ENCODE measurements around the gene IL1R2. TPM values are rescaled to one million over a fixed set of nuclear protein-coding genes. Genes with fewer than 3 reads are reported as not detected.

IL1R2 gene
- total and polyA plus RNA-seq, 2 donors (not counting 1 experiment from before 2014, with no cell fraction given): 0.17 to 0.20 TPM

DNA sequence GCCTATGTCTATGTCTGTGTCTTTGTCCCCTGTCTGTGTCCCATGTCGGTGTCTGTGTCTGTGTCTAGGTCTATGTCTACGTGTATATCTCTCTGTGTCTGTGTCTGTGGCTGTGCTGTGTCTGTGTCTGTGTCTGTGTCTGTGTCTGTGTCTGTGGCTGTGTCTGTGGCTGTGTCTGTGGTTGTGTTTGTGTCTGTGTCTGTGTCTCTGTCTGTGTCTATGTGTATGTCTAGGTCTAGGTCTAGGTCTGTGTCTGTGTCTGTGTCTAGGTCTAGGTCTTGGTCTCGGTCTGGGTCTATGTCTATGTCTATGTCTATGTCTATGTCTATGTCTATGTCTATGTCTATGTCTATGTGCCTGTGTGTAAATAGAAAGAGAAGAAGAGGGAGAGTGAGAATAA is 11.9 kb downstream of the IL1R2 start:
- Histone ChIP-seq H3K9me3 (ENCODE audit: control insufficient read depth, insufficient read depth, low read depth, low read length) (no peaks in the 10 kb centered on the region), H3K4me2 (ENCODE audit: extremely low read depth, insufficient read depth, low read length) (no peak overlapping the region), H3K27ac (ENCODE audit: insufficient read depth, low read length) (no peak overlapping the region), H4K20me1 (ENCODE audit: control insufficient read depth, extremely low read depth, insufficient read depth, low read length) (no peaks in the 10 kb centered on the region), H3K4me1 (ENCODE audit: control insufficient read depth, extremely low read depth, insufficient read depth, low read length) (no peaks in the 10 kb centered on the region), H3K79me2 (ENCODE audit: control insufficient read depth, insufficient read depth, low read length) (no peaks in the 10 kb centered on the region), H3K4me3 (replicated peaks in 1 of 4; ENCODE audit: control extremely low read depth in 1 of 4, insufficient read depth in 1 of 4, low read depth in 3 of 4, low read length in 4 of 4) (no peak overlapping the region), H2AFZ (ENCODE audit: low read length) (no peak overlapping the region), H3K36me3 (ENCODE audit: control insufficient read depth, insufficient read depth, low read length) (no peaks in the 10 kb centered on the region), H3K9ac (ENCODE audit: insufficient read depth, low read length) (no peak overlapping the region), H3K27me3 (ENCODE audit: control insufficient read depth, insufficient read depth, low read length) (peaks cover 2% of the 10 kb centered on the region)
- DNase-seq (ENCODE audit: low read depth in 2 of 2): no peak
- TF ChIP-seq, protein P1, sequence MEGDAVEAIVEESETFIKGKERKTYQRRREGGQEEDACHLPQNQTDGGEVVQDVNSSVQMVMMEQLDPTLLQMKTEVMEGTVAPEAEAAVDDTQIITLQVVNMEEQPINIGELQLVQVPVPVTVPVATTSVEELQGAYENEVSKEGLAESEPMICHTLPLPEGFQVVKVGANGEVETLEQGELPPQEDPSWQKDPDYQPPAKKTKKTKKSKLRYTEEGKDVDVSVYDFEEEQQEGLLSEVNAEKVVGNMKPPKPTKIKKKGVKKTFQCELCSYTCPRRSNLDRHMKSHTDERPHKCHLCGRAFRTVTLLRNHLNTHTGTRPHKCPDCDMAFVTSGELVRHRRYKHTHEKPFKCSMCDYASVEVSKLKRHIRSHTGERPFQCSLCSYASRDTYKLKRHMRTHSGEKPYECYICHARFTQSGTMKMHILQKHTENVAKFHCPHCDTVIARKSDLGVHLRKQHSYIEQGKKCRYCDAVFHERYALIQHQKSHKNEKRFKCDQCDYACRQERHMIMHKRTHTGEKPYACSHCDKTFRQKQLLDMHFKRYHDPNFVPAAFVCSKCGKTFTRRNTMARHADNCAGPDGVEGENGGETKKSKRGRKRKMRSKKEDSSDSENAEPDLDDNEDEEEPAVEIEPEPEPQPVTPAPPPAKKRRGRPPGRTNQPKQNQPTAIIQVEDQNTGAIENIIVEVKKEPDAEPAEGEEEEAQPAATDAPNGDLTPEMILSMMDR (conservative IDR thresholded peaks at IDR 0.05 in 1 of 2, IDR thresholded peaks at IDR 0.05 in 1 of 2; ENCODE audit: low read depth in 1 of 2, low read length in 2 of 2): no peak
- no peak for TF ChIP-seq EZH2 (IDR thresholded peaks at IDR 0.05; ENCODE audit: low read length, missing control alignments)

DNA sequence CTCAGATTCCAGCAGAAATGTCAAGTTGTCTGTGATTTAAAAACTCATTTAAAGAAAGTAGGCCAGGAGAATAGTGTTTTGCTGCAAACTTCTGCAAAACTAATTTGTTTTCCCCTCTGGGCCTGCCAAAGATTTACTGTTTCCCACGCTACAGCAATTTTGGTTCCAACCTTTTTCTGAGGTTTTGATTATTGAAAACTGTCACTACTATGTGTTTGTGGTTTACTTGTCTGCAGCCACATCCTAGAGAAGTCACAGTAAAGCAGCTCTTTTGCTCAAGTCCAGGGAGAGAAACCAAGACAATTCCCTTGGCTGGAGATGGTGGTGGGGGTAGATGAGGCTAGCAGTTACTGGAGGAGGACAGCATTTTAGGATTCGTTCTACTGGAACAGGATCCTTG is 12.8 kb downstream of the IL1R2 start:
- no peak overlapping the region for H3K9ac ChIP-seq (ENCODE audit: insufficient read depth, low read length)
- H3K4me2 ChIP-seq (ENCODE audit: extremely low read depth, insufficient read depth, low read length): no peak overlapping the region
- H2AFZ ChIP-seq (ENCODE audit: low read length): no peak overlapping the region
- H4K20me1 ChIP-seq (ENCODE audit: control insufficient read depth, extremely low read depth, insufficient read depth, low read length): no peaks in the 10 kb centered on the region
- no peaks in the 10 kb centered on the region for H3K79me2 ChIP-seq (ENCODE audit: control insufficient read depth, insufficient read depth, low read length)
- no peak for TF ChIP-seq EZH2 (IDR thresholded peaks at IDR 0.05; ENCODE audit: low read length, missing control alignments)
- TF ChIP-seq, protein P1 (conservative IDR thresholded peaks at IDR 0.05 in 1 of 2, IDR thresholded peaks at IDR 0.05 in 1 of 2; ENCODE audit: low read depth in 1 of 2, low read length in 2 of 2): no peak
- no peak overlapping the region for H3K27ac ChIP-seq (ENCODE audit: insufficient read depth, low read length)
- H3K27me3 ChIP-seq (ENCODE audit: control insufficient read depth, insufficient read depth, low read length): peaks cover 2% of the 10 kb centered on the region
- no peaks in the 10 kb centered on the region for H3K36me3 ChIP-seq (ENCODE audit: control insufficient read depth, insufficient read depth, low read length)
- H3K4me1 ChIP-seq (ENCODE audit: control insufficient read depth, extremely low read depth, insufficient read depth, low read length): no peaks in the 10 kb centered on the region
- H3K9me3 ChIP-seq (ENCODE audit: control insufficient read depth, insufficient read depth, low read depth, low read length): no peaks in the 10 kb centered on the region
- DNase-seq (ENCODE audit: low read depth in 2 of 2): no peak
- no peak overlapping the region for H3K4me3 ChIP-seq (replicated peaks in 1 of 4; ENCODE audit: control extremely low read depth in 1 of 4, insufficient read depth in 1 of 4, low read depth in 3 of 4, low read length in 4 of 4)

DNA sequence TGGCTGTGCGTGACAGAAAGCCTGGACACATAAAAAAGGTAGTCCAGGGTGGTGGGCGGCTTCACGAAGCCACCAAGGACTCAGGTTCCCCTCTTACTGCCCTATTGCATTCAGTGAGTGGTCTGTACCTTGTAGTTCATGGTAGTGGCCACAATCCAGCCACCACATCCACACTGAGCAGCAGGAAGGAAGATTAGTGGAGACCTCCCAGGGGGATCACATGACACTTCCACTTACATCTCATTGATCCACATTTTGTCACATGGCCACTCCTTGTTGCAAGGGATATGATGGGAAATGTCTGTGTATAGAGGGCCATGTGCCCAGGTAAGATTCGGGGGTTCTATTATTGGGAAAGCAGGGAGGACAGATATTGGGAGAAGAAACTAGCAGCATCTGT is 13.7 kb downstream of the IL1R2 start:
- no peaks in the 10 kb centered on the region for H4K20me1 ChIP-seq (ENCODE audit: control insufficient read depth, extremely low read depth, insufficient read depth, low read length)
- H3K4me1 ChIP-seq (ENCODE audit: control insufficient read depth, extremely low read depth, insufficient read depth, low read length): no peaks in the 10 kb centered on the region
- H3K27me3 ChIP-seq (ENCODE audit: control insufficient read depth, insufficient read depth, low read length): peaks cover 2% of the 10 kb centered on the region
- no peak overlapping the region for H3K4me2 ChIP-seq (ENCODE audit: extremely low read depth, insufficient read depth, low read length)
- H3K79me2 ChIP-seq (ENCODE audit: control insufficient read depth, insufficient read depth, low read length): no peaks in the 10 kb centered on the region
- TF ChIP-seq, protein P1 (conservative IDR thresholded peaks at IDR 0.05 in 1 of 2, IDR thresholded peaks at IDR 0.05 in 1 of 2; ENCODE audit: low read depth in 1 of 2, low read length in 2 of 2): no peak
- TF ChIP-seq EZH2 (IDR thresholded peaks at IDR 0.05; ENCODE audit: low read length, missing control alignments): no peak
- no peak overlapping the region for H3K27ac ChIP-seq (ENCODE audit: insufficient read depth, low read length)
- H2AFZ ChIP-seq (ENCODE audit: low read length): no peak overlapping the region
- no peak for DNase-seq (ENCODE audit: low read depth in 2 of 2)
- no peaks in the 10 kb centered on the region for H3K9me3 ChIP-seq (ENCODE audit: control insufficient read depth, insufficient read depth, low read depth, low read length)
- H3K4me3 ChIP-seq (replicated peaks in 1 of 4; ENCODE audit: control extremely low read depth in 1 of 4, insufficient read depth in 1 of 4, low read depth in 3 of 4, low read length in 4 of 4): no peak overlapping the region
- H3K36me3 ChIP-seq (ENCODE audit: control insufficient read depth, insufficient read depth, low read length): no peaks in the 10 kb centered on the region
- H3K9ac ChIP-seq (ENCODE audit: insufficient read depth, low read length): no peak overlapping the region
